Measurements from ENCODE around the gene IGFBP6. TPM values are rescaled to one million over a fixed set of nuclear protein-coding genes. Genes with fewer than 3 reads are reported as not detected.

IGFBP6 gene
- total RNA-seq, 1 experiment from 2014 or later, result 6.4 TPM

GRCh38 chr12:53062011-53062961, 35.2 kb upstream of the IGFBP6 start:
- ChIA-PET CTCF (interaction anchor here (0.7 to 11.2 kb wide), 20 partner anchors 7 to 259 kb away, joined by 3 to 474 read pairs (median 6); partner anchors contain the start of genes AAAS, IGFBP6, PFDN5 and SOAT2), POLR2A (interaction anchor here (1.3 kb wide), 1 partner anchor 17 kb away, joined by 3 read pairs; the partner anchor contains the start of gene SPRYD3)
- H3K4me1 Mint-ChIP-seq, result peaks cover 7% of the 10 kb centered on the region
- TF ChIP-seq NR1H2 (CRISPR knock-in tag; IDR thresholded peaks at IDR 0.05) (no peak), GRHL2 (CRISPR knock-in tag; IDR thresholded peaks at IDR 0.05; ENCODE audit: insufficient replicate concordance, severe bottlenecking) (no peak), ZNF425 (CRISPR knock-in tag; conservative IDR thresholded peaks at IDR 0.05) (no peak), USF2 (CRISPR knock-in tag; IDR thresholded peaks at IDR 0.05) (no peak), ZNF396 (CRISPR knock-in tag; IDR thresholded peaks at IDR 0.05; ENCODE audit: borderline replicate concordance) (no peak), NR3C1 (CRISPR knock-in tag; conservative IDR thresholded peaks at IDR 0.05; ENCODE audit: low read depth) (no peak), CREB1 (CRISPR knock-in tag; IDR thresholded peaks at IDR 0.05) (no peak), ZNF121 (CRISPR knock-in tag; IDR thresholded peaks at IDR 0.05) (no peak), ZNF232 (CRISPR knock-in tag; IDR thresholded peaks at IDR 0.05) (no peak), OVOL2 (CRISPR knock-in tag; IDR thresholded peaks at IDR 0.05; ENCODE audit: borderline replicate concordance) (no peak), MLX (CRISPR knock-in tag; IDR thresholded peaks at IDR 0.05) (no peak), AFF4 (CRISPR knock-in tag; IDR thresholded peaks at IDR 0.05; ENCODE audit: borderline replicate concordance) (no peak), TEAD4 (CRISPR knock-in tag; IDR thresholded peaks at IDR 0.05) (no peak)
- TF ChIP-seq, protein P1, sequence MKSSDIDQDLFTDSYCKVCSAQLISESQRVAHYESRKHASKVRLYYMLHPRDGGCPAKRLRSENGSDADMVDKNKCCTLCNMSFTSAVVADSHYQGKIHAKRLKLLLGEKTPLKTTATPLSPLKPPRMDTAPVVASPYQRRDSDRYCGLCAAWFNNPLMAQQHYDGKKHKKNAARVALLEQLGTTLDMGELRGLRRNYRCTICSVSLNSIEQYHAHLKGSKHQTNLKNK (CRISPR knock-in tag; IDR thresholded peaks at IDR 0.05), result no peak
- TF ChIP-seq, protein P2, sequence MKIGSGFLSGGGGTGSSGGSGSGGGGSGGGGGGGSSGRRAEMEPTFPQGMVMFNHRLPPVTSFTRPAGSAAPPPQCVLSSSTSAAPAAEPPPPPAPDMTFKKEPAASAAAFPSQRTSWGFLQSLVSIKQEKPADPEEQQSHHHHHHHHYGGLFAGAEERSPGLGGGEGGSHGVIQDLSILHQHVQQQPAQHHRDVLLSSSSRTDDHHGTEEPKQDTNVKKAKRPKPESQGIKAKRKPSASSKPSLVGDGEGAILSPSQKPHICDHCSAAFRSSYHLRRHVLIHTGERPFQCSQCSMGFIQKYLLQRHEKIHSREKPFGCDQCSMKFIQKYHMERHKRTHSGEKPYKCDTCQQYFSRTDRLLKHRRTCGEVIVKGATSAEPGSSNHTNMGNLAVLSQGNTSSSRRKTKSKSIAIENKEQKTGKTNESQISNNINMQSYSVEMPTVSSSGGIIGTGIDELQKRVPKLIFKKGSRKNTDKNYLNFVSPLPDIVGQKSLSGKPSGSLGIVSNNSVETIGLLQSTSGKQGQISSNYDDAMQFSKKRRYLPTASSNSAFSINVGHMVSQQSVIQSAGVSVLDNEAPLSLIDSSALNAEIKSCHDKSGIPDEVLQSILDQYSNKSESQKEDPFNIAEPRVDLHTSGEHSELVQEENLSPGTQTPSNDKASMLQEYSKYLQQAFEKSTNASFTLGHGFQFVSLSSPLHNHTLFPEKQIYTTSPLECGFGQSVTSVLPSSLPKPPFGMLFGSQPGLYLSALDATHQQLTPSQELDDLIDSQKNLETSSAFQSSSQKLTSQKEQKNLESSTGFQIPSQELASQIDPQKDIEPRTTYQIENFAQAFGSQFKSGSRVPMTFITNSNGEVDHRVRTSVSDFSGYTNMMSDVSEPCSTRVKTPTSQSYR (CRISPR knock-in tag; IDR thresholded peaks at IDR 0.05), result no peak
- TF ChIP-seq, protein P3, sequence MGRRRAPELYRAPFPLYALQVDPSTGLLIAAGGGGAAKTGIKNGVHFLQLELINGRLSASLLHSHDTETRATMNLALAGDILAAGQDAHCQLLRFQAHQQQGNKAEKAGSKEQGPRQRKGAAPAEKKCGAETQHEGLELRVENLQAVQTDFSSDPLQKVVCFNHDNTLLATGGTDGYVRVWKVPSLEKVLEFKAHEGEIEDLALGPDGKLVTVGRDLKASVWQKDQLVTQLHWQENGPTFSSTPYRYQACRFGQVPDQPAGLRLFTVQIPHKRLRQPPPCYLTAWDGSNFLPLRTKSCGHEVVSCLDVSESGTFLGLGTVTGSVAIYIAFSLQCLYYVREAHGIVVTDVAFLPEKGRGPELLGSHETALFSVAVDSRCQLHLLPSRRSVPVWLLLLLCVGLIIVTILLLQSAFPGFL (CRISPR knock-in tag; IDR thresholded peaks at IDR 0.05; ENCODE audit: borderline replicate concordance), result no peak
- TF ChIP-seq, protein P4, sequence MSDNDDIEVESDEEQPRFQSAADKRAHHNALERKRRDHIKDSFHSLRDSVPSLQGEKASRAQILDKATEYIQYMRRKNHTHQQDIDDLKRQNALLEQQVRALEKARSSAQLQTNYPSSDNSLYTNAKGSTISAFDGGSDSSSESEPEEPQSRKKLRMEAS (CRISPR knock-in tag; IDR thresholded peaks at IDR 0.05), result no peak
- H3K36me3 Mint-ChIP-seq, result no peaks in the 10 kb centered on the region
- ATAC-seq (no peak), DNase-seq (ENCODE audit: low spot score) (no peak)
- no peak overlapping the region for H3K27ac Mint-ChIP-seq
- no peak overlapping the region for H3K4me3 Mint-ChIP-seq
- no peaks in the 10 kb centered on the region for H3K9me3 Mint-ChIP-seq
- peaks cover 50% of the 10 kb centered on the region for H3K27me3 Mint-ChIP-seq (ENCODE audit: low read depth)

All from WTC11 (cell line).